Fibroblast of lung (primary cell): ENCODE results near the gene KIF6. TPM values are rescaled to one million over a fixed set of nuclear protein-coding genes. Genes with fewer than 3 reads are reported as not detected.

Source experiments
- DNase-seq, 2 donors: peaks; one replicate each; pipeline versions ENCODE4 v3.0.0 to v3.0.0-alpha.2; 2010; ENCODE audit warnings: low read depth in 2 of 2
- H2AFZ ChIP-seq: 2 replicates; pipeline ENCODE4 v1.5.1; 2012; ENCODE audit warnings: low read length, control low read depth, inconsistent platforms
- H3K27ac ChIP-seq: 2 replicates; pipeline ENCODE4 v1.5.1; 2011; ENCODE audit warnings: low read length, control low read depth; ENCODE audit not compliant: insufficient read depth
- H3K27me3 ChIP-seq: 2 replicates; pipeline ENCODE4 v1.5.1; 2011; ENCODE audit warnings: mild to moderate bottlenecking, low read length; ENCODE audit not compliant: control insufficient read depth, insufficient read depth
- H3K36me3 ChIP-seq: 2 replicates; pipeline ENCODE4 v1.5.1; 2011; ENCODE audit warnings: low read length; ENCODE audit not compliant: control insufficient read depth, insufficient read depth
- H3K4me1 ChIP-seq: 2 replicates; pipeline ENCODE4 v1.5.1; 2011; ENCODE audit warnings: low read length; ENCODE audit not compliant: control insufficient read depth, insufficient read depth; ENCODE audit errors: extremely low read depth
- H3K4me2 ChIP-seq: 2 replicates; pipeline ENCODE4 v1.5.1; 2011; ENCODE audit warnings: low read length, control low read depth; ENCODE audit not compliant: insufficient read depth; ENCODE audit errors: extremely low read depth
- H3K4me3 ChIP-seq, 4 experiments: fragments of 200-600 bp in 1 of 4; sonication (generic) in 1 of 4; replicated peaks in 1 of 4; 2 replicates each; pipeline ENCODE4 v1.5.1; 2011 to 2016; ENCODE audit warnings: low read length in 4 of 4, low read depth in 3 of 4, mild to moderate bottlenecking in 3 of 4, control low read depth in 2 of 4, inconsistent platforms in 1 of 4, mixed read lengths in 1 of 4; ENCODE audit not compliant: insufficient read depth in 1 of 4; ENCODE audit errors: control extremely low read depth in 1 of 4
- H3K79me2 ChIP-seq: 2 replicates; pipeline ENCODE4 v1.5.1; 2012; ENCODE audit warnings: mild to moderate bottlenecking, low read length, inconsistent platforms; ENCODE audit not compliant: control insufficient read depth, insufficient read depth
- H3K9ac ChIP-seq: 2 replicates; pipeline ENCODE4 v1.5.1; 2011; ENCODE audit warnings: mild to moderate bottlenecking, low read length, control low read depth; ENCODE audit not compliant: insufficient read depth
- H3K9me3 ChIP-seq: 2 replicates; pipeline ENCODE4 v1.5.1; 2012; ENCODE audit warnings: low read depth, low read length; ENCODE audit not compliant: control insufficient read depth, insufficient read depth
- H4K20me1 ChIP-seq: 2 replicates; pipeline ENCODE4 v1.5.1; 2011; ENCODE audit warnings: low read length; ENCODE audit not compliant: control insufficient read depth, insufficient read depth; ENCODE audit errors: extremely low read depth
- EZH2 ChIP-seq: IDR thresholded peaks from 2 replicates; pipeline ENCODE4 v1.5.1; 2012; ENCODE audit warnings: low read length, control low read depth, mild to moderate bottlenecking; ENCODE audit errors: missing control alignments
- polyA plus RNA-seq, 2 donors: library from polyadenylated mRNA; depleted of rRNA in 1 of 2; stranded (reverse) in 1 of 2; unstranded in 1 of 2; fragments of >200 nt; gene quantifications; 2 replicates each; pipeline ENCODE4 v1.2.1, GENCODE V29; 2011 to 2012; ENCODE audit warnings: missing spikeins in 1 of 2
- total RNA-seq: library from RNA; depleted of rRNA; stranded (reverse); fragments of >200 nt; gene quantifications from 2 replicates; pipeline ENCODE4 v1.2.1, GENCODE V29; 2014
- TF ChIP-seq, protein P1 (sequence below), 2 donors: IDR thresholded peaks in 1 of 2; conservative IDR thresholded peaks in 1 of 2; 1 replicate in 1 of 2; 2 replicates in 1 of 2; pipeline ENCODE4 v1.5.1; 2011 to 2012; ENCODE audit warnings: low read length in 2 of 2, control low read depth in 1 of 2, inconsistent platforms in 1 of 2, low read depth in 1 of 2, mild to moderate bottlenecking in 1 of 2

The KIF6 gene
- total and polyA plus RNA-seq, 2 donors (not counting 1 experiment from before 2014, with no cell fraction given): 0.24 to 0.83 TPM

DNA sequence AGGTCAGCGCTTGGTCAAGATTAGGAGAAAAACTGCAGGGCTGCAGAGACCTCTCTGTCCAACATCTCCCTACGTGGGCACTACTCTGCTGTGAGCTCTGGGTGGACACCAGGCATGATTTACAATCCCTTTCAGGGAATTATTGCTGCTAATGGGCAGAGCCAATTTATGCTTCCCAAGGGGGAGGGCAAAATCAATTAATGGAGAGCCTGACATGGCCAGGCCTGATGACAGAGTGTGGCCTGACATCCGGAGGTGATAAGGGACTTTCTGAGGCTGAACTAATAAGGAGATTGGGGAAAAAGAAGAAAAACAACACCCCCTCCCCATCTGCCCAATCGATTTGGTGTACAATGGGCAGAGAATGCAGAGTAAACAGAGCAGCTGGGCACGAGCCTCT, 397.7 kb downstream of the KIF6 start:
- Histone ChIP-seq H4K20me1 (no peaks in the 10 kb centered on the region), H3K27ac (no peak overlapping the region), H3K27me3 (no peaks in the 10 kb centered on the region), H3K79me2 (no peaks in the 10 kb centered on the region), H3K9me3 (no peaks in the 10 kb centered on the region), H3K36me3 (no peaks in the 10 kb centered on the region), H3K4me1 (no peaks in the 10 kb centered on the region), H2AFZ (no peak overlapping the region), H3K4me3 (no peak overlapping the region), H3K9ac (no peak overlapping the region), H3K4me2 (no peak overlapping the region)
- no peak for DNase-seq
- no peak for TF ChIP-seq EZH2
- TF ChIP-seq, protein P1, sequence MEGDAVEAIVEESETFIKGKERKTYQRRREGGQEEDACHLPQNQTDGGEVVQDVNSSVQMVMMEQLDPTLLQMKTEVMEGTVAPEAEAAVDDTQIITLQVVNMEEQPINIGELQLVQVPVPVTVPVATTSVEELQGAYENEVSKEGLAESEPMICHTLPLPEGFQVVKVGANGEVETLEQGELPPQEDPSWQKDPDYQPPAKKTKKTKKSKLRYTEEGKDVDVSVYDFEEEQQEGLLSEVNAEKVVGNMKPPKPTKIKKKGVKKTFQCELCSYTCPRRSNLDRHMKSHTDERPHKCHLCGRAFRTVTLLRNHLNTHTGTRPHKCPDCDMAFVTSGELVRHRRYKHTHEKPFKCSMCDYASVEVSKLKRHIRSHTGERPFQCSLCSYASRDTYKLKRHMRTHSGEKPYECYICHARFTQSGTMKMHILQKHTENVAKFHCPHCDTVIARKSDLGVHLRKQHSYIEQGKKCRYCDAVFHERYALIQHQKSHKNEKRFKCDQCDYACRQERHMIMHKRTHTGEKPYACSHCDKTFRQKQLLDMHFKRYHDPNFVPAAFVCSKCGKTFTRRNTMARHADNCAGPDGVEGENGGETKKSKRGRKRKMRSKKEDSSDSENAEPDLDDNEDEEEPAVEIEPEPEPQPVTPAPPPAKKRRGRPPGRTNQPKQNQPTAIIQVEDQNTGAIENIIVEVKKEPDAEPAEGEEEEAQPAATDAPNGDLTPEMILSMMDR (conservative IDR thresholded peaks at IDR 0.05 in 1 of 2, IDR thresholded peaks at IDR 0.05 in 1 of 2; ENCODE audit: low read depth in 1 of 2, low read length in 2 of 2): no peak

DNA sequence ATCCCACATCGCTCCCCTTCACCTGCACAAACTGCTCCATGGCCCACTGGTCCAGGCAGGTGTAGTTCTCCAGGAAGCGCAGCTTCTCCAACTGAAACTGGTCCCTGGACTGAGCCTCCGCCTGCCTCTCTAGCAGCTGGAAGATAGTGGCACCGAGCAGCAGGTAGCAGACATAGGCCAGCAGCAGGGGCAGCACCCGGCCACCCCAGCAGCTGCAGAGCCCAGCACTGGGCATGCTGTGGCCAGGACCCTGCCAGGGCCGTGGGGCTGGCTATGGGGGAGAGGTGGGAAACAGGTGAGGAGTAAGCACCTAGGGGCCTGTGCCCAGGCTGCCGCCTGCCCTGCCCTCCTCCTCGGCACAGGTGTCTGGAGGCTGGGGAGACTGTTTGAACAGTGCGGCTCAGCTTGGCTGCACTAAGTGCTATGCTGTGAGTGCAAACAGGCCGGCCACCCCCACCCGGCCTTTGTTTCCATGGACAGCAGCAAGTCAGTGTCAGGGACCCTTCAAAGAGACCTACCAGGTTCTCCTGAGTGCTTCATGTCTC, 402.8 kb downstream of the KIF6 start, which contains the start of gene KCNK16:
TSS of gene KCNK16 (minus strand) at position 397 of the 545 bp plus-strand sequence. CDS start at position 235, 162 bp downstream.
- Histone ChIP-seq H3K79me2 (no peaks in the 10 kb centered on the region), H3K4me1 (no peaks in the 10 kb centered on the region), H2AFZ (no peak within 1 kb of the TSS), H3K36me3 (no peaks in the 10 kb centered on the region), H3K4me2 (no peak within 1 kb of the TSS), H3K9me3 (no peaks in the 10 kb centered on the region), H3K27me3 (peaks cover 11% of the 10 kb centered on the region), H3K27ac (no peak within 1 kb of the TSS), H3K9ac (no peak within 1 kb of the TSS), H3K4me3 (no peak within 1 kb of the TSS), H4K20me1 (no peaks in the 10 kb centered on the region)
- DNase-seq: no peak
- TF ChIP-seq, protein P1 (conservative IDR thresholded peaks at IDR 0.05 in 1 of 2, IDR thresholded peaks at IDR 0.05 in 1 of 2; ENCODE audit: low read depth in 1 of 2, low read length in 2 of 2): no peak

DNA sequence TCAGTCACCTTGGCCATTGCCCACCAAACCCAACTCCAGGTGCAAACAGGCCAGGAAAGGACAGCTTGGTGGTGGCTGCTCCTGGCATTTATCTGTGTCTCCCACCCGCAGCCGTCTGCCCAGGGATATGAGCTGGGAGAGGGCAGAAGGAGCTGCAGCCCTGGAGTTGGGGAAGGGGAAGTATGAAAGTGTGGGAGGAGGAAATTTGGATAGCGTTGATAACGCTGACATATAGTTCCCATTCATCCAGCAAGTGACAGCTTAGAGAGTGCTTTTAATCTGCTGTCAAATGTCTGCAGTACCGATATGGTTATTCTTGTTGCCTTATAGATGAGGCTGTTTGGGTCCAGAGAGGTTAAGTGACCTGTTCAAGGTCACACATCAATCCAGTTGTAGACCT, 403.4 kb downstream of the KIF6 start:
- Histone ChIP-seq H3K27me3 (peaks cover 11% of the 10 kb centered on the region), H2AFZ (no peak overlapping the region), H3K9me3 (no peaks in the 10 kb centered on the region), H3K27ac (no peak overlapping the region), H3K4me2 (no peak overlapping the region), H3K4me1 (no peaks in the 10 kb centered on the region), H3K9ac (no peak overlapping the region), H3K4me3 (no peak overlapping the region), H3K79me2 (no peaks in the 10 kb centered on the region), H4K20me1 (no peaks in the 10 kb centered on the region), H3K36me3 (no peaks in the 10 kb centered on the region)
- TF ChIP-seq, protein P1 (conservative IDR thresholded peaks at IDR 0.05 in 1 of 2, IDR thresholded peaks at IDR 0.05 in 1 of 2; ENCODE audit: low read depth in 1 of 2, low read length in 2 of 2): no peak
- TF ChIP-seq EZH2: no peak
- DNase-seq: no peak
